Fibroblast of lung (primary cell): ENCODE results near the gene HUS1. TPM values are rescaled to one million over a fixed set of nuclear protein-coding genes. Genes with fewer than 3 reads are reported as not detected.
"Not testable (repeated sequence)": the region's sequence is repeated elsewhere in the genome, so short reads cannot be mapped to it uniquely, and the experiment has no call there.

Experiments used
- DNase-seq, 2 donors: peaks; one replicate each; pipeline versions ENCODE4 v3.0.0 to v3.0.0-alpha.2; 2010; ENCODE audit warnings: low read depth in 2 of 2
- H2AFZ ChIP-seq: 2 replicates; pipeline ENCODE4 v1.5.1; 2012; ENCODE audit warnings: low read length, control low read depth, inconsistent platforms
- H3K27ac ChIP-seq: 2 replicates; pipeline ENCODE4 v1.5.1; 2011; ENCODE audit warnings: low read length, control low read depth; ENCODE audit not compliant: insufficient read depth
- H3K27me3 ChIP-seq: 2 replicates; pipeline ENCODE4 v1.5.1; 2011; ENCODE audit warnings: mild to moderate bottlenecking, low read length; ENCODE audit not compliant: control insufficient read depth, insufficient read depth
- H3K36me3 ChIP-seq: 2 replicates; pipeline ENCODE4 v1.5.1; 2011; ENCODE audit warnings: low read length; ENCODE audit not compliant: control insufficient read depth, insufficient read depth
- H3K4me1 ChIP-seq: 2 replicates; pipeline ENCODE4 v1.5.1; 2011; ENCODE audit warnings: low read length; ENCODE audit not compliant: control insufficient read depth, insufficient read depth; ENCODE audit errors: extremely low read depth
- H3K4me2 ChIP-seq: 2 replicates; pipeline ENCODE4 v1.5.1; 2011; ENCODE audit warnings: low read length, control low read depth; ENCODE audit not compliant: insufficient read depth; ENCODE audit errors: extremely low read depth
- H3K4me3 ChIP-seq, 4 experiments: fragments of 200-600 bp in 1 of 4; sonication (generic) in 1 of 4; replicated peaks in 1 of 4; 2 replicates each; pipeline ENCODE4 v1.5.1; 2011 to 2016; ENCODE audit warnings: low read length in 4 of 4, low read depth in 3 of 4, mild to moderate bottlenecking in 3 of 4, control low read depth in 2 of 4, inconsistent platforms in 1 of 4, mixed read lengths in 1 of 4; ENCODE audit not compliant: insufficient read depth in 1 of 4; ENCODE audit errors: control extremely low read depth in 1 of 4
- H3K79me2 ChIP-seq: 2 replicates; pipeline ENCODE4 v1.5.1; 2012; ENCODE audit warnings: mild to moderate bottlenecking, low read length, inconsistent platforms; ENCODE audit not compliant: control insufficient read depth, insufficient read depth
- H3K9ac ChIP-seq: 2 replicates; pipeline ENCODE4 v1.5.1; 2011; ENCODE audit warnings: mild to moderate bottlenecking, low read length, control low read depth; ENCODE audit not compliant: insufficient read depth
- H3K9me3 ChIP-seq: 2 replicates; pipeline ENCODE4 v1.5.1; 2012; ENCODE audit warnings: low read depth, low read length; ENCODE audit not compliant: control insufficient read depth, insufficient read depth
- H4K20me1 ChIP-seq: 2 replicates; pipeline ENCODE4 v1.5.1; 2011; ENCODE audit warnings: low read length; ENCODE audit not compliant: control insufficient read depth, insufficient read depth; ENCODE audit errors: extremely low read depth
- EZH2 ChIP-seq: IDR thresholded peaks from 2 replicates; pipeline ENCODE4 v1.5.1; 2012; ENCODE audit warnings: low read length, control low read depth, mild to moderate bottlenecking; ENCODE audit errors: missing control alignments
- polyA plus RNA-seq, 2 donors: library from polyadenylated mRNA; depleted of rRNA in 1 of 2; stranded (reverse) in 1 of 2; unstranded in 1 of 2; fragments of >200 nt; gene quantifications; 2 replicates each; pipeline ENCODE4 v1.2.1, GENCODE V29; 2011 to 2012; ENCODE audit warnings: missing spikeins in 1 of 2
- total RNA-seq: library from RNA; depleted of rRNA; stranded (reverse); fragments of >200 nt; gene quantifications from 2 replicates; pipeline ENCODE4 v1.2.1, GENCODE V29; 2014
- TF ChIP-seq, protein P1 (sequence below), 2 donors: IDR thresholded peaks in 1 of 2; conservative IDR thresholded peaks in 1 of 2; 1 replicate in 1 of 2; 2 replicates in 1 of 2; pipeline ENCODE4 v1.5.1; 2011 to 2012; ENCODE audit warnings: low read length in 2 of 2, control low read depth in 1 of 2, inconsistent platforms in 1 of 2, low read depth in 1 of 2, mild to moderate bottlenecking in 1 of 2

Gene HUS1
- total and polyA plus RNA-seq, 2 donors (not counting 1 experiment from before 2014, with no cell fraction given) = 14.2 to 29.4 TPM

DNA sequence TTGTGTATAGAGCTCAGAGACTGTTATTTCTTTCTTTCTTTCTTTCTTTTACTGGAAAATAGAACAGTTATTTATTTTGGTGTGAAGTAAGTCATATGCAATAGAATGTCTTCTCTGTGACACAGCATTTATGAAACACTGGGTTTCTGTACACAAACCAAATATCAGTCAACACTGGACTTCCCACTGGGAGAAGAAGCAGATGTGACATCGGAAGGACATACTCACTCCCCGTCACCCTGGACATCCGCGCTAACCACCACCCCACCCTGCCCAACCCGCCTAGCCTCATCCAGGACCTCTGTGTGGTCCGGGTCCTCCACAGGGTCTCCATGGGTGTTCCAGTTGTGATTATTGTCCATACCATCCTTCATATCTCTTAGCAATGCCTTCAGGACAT, 27.5 kb upstream of the HUS1 start:
- no peak overlapping the region for H2AFZ ChIP-seq
- no peaks in the 10 kb centered on the region for H3K4me1 ChIP-seq
- no peak overlapping the region for H3K27ac ChIP-seq
- no peaks in the 10 kb centered on the region for H3K79me2 ChIP-seq
- TF ChIP-seq EZH2 = no peak
- H3K9me3 ChIP-seq = no peaks in the 10 kb centered on the region
- no peak overlapping the region for H3K9ac ChIP-seq
- no peaks in the 10 kb centered on the region for H4K20me1 ChIP-seq
- no peak overlapping the region for H3K4me3 ChIP-seq
- DNase-seq = no peak
- H3K4me2 ChIP-seq = no peak overlapping the region
- no peaks in the 10 kb centered on the region for H3K36me3 ChIP-seq
- H3K27me3 ChIP-seq = peaks cover 3% of the 10 kb centered on the region

DNA sequence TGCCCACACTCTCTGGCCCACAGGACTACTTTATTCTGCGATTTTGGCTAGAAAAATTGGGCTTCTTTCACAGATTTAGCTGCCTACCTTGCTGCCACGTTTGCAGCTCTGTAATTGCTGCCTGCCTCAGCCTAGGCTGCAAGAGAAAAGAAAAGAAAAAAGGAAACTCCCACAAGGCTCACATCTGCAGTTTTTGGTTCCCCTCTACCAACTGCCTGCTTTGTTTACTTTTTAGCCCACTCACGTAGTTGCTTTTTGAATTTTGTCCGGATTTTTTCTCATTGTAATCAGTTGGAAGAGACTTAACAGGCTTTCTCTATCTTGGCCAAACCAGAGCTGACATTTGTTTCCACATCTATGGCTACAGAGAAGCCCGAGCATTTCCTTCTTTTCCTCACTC, 25.2 kb upstream of the HUS1 start:
- H3K4me2 ChIP-seq = no peak overlapping the region
- TF ChIP-seq, protein P1, sequence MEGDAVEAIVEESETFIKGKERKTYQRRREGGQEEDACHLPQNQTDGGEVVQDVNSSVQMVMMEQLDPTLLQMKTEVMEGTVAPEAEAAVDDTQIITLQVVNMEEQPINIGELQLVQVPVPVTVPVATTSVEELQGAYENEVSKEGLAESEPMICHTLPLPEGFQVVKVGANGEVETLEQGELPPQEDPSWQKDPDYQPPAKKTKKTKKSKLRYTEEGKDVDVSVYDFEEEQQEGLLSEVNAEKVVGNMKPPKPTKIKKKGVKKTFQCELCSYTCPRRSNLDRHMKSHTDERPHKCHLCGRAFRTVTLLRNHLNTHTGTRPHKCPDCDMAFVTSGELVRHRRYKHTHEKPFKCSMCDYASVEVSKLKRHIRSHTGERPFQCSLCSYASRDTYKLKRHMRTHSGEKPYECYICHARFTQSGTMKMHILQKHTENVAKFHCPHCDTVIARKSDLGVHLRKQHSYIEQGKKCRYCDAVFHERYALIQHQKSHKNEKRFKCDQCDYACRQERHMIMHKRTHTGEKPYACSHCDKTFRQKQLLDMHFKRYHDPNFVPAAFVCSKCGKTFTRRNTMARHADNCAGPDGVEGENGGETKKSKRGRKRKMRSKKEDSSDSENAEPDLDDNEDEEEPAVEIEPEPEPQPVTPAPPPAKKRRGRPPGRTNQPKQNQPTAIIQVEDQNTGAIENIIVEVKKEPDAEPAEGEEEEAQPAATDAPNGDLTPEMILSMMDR (conservative IDR thresholded peaks at IDR 0.05 in 1 of 2, IDR thresholded peaks at IDR 0.05 in 1 of 2; ENCODE audit: low read depth in 1 of 2, low read length in 2 of 2) = no peak
- TF ChIP-seq EZH2 = no peak
- no peaks in the 10 kb centered on the region for H3K4me1 ChIP-seq
- H3K27ac ChIP-seq = no peak overlapping the region
- H3K9me3 ChIP-seq = no peaks in the 10 kb centered on the region
- no peak overlapping the region for H3K4me3 ChIP-seq
- no peaks in the 10 kb centered on the region for H3K79me2 ChIP-seq
- no peaks in the 10 kb centered on the region for H3K36me3 ChIP-seq
- peaks cover 3% of the 10 kb centered on the region for H3K27me3 ChIP-seq
- H2AFZ ChIP-seq = no peak overlapping the region
- no peak overlapping the region for H3K9ac ChIP-seq
- DNase-seq = no peak
- H4K20me1 ChIP-seq = no peaks in the 10 kb centered on the region

DNA sequence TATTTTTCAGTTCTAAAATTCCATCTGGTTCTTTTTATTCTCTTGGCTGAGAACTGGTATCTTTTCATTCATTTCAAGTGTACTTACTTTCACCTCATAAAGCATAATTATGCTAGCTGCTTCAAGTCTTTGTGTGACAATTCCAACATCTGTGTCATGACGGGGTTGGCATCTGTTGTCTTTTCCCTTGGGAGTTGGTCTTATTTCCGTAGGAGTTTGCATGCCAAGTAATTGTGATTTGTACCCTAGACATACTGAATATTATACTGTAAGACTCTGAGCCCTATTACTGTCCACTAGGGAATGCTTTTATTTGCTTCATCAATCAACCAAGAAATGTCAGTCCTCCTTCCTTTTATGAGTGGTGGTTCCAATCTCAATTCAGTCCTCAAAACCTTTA, 24.6 kb upstream of the HUS1 start:
- no peaks in the 10 kb centered on the region for H3K9me3 ChIP-seq
- H3K27me3 ChIP-seq = peaks cover 3% of the 10 kb centered on the region
- DNase-seq = no peak
- H4K20me1 ChIP-seq = no peaks in the 10 kb centered on the region
- H3K27ac ChIP-seq = no peak overlapping the region
- no peak for TF ChIP-seq EZH2
- TF ChIP-seq, protein P1 (conservative IDR thresholded peaks at IDR 0.05 in 1 of 2, IDR thresholded peaks at IDR 0.05 in 1 of 2; ENCODE audit: low read depth in 1 of 2, low read length in 2 of 2) = no peak
- H3K4me1 ChIP-seq = no peaks in the 10 kb centered on the region
- no peak overlapping the region for H2AFZ ChIP-seq
- H3K79me2 ChIP-seq = no peaks in the 10 kb centered on the region
- no peak overlapping the region for H3K4me3 ChIP-seq
- H3K9ac ChIP-seq = no peak overlapping the region
- no peaks in the 10 kb centered on the region for H3K36me3 ChIP-seq
- no peak overlapping the region for H3K4me2 ChIP-seq

DNA sequence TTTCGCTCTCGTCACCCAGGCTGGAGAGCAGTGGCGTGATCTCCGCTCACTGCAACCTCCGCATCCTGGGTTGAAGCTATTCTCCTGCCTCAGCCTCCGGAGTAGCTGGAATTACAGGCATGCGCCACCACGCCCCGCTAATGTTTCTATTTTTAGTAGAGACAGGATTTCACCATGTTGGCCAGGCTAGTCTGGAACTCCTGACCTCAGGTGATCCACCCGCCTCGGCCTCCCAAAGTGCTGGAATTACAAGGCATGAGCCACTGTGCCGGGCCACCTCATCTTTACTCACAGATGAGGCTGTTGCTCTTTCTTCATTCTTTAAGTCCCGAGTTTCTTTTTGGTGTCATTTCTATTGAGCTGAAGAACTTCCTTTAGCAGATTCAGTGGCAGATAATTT, 20.7 kb upstream of the HUS1 start:
- not testable (repeated sequence) for H3K9me3 ChIP-seq, H3K4me3 ChIP-seq, H3K79me2 ChIP-seq, H3K27ac ChIP-seq, H4K20me1 ChIP-seq, H3K9ac ChIP-seq, H2AFZ ChIP-seq, H3K4me2 ChIP-seq, H3K27me3 ChIP-seq, H3K4me1 ChIP-seq, H3K36me3 ChIP-seq
- DNase-seq = peak in 1 of 2 donors; percentile 65
